Activated CD8-positive, alpha-beta memory T cell treated with anti-CD3 and anti-CD28 coated beads for 36 hours (primary cell): ENCODE measurements around the gene HSPA12B. TPM values are rescaled to one million over a fixed set of nuclear protein-coding genes. Genes with fewer than 3 reads are reported as not detected.

ENCODE experiments used
- CTCF ChIA-PET: fragments of 350-600 bp; sonication (Branson Sonifier 250); formaldehyde crosslinking; loops from one replicate; lab custom pipeline; 2021; ENCODE audit warnings: antibody characterized with exemption; lab: Charles Lee
- POLR2A ChIA-PET: fragments of 350-600 bp; sonication (Branson Sonifier 250); formaldehyde crosslinking; loops from one replicate; lab custom pipeline; 2021; ENCODE audit warnings: antibody characterized with exemption; lab: Charles Lee
- total RNA-seq, 2 experiments: library from RNA; stranded (reverse); gene quantifications; one replicate each; pipeline ENCODE4 v1.2.3, GENCODE V29; 2021

The HSPA12B gene
- total RNA-seq, 2 experiments from 2014 or later = not detected

DNA sequence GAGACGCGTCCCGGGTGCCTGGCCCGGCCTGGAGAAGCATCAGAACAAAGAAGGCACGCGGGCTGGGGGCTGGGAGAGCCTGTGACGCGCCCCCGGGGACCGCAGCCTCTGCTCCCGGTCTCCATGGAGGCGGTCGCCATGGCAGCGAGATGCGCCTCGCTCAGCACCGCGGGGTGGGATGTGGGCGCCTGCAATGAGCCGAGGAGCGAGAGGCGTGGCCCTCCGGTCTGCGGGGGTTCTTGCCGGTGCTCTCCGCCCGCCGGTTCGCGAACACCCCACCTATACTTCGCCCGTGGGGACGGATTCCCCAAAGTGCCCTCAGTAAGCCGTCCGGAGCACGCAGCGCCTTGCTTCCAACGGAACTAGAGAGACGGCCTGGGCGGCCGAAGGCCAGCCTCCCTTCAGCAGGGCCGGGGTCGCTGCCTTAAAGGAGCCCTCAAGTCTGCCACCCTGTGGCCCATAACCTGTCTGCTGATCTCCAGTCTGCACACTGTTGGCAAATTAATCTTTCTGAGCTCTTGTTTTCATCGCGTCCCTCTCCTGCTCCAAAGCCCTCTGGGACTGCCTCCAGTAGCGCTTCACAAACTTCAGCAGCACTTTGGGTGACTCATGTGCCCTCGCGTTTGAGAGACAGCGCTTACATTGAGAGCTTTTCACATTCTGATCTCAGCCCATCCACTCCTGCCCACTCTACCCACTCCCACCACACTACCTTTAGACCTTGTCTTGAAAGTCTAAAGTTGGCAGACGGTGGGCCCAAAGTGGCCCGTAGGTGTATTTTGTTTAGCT is 36.1 kb downstream of the HSPA12B start:
- POLR2A ChIA-PET = interaction anchor here (0.5 to 2.4 kb wide), 9 partner anchors 10 to 1358 kb away, joined by 3 to 13 read pairs (median 5); partner anchors contain the start of genes AP5S1, CDC25B, CDS2 and CENPB
- CTCF ChIA-PET = interaction anchor here (0.7 to 2.2 kb wide), 20 partner anchors 9 to 317 kb away, joined by 3 to 18 read pairs (median 4); partner anchors contain the start of genes AP5S1, CDC25B, CENPB and MAVS

DNA sequence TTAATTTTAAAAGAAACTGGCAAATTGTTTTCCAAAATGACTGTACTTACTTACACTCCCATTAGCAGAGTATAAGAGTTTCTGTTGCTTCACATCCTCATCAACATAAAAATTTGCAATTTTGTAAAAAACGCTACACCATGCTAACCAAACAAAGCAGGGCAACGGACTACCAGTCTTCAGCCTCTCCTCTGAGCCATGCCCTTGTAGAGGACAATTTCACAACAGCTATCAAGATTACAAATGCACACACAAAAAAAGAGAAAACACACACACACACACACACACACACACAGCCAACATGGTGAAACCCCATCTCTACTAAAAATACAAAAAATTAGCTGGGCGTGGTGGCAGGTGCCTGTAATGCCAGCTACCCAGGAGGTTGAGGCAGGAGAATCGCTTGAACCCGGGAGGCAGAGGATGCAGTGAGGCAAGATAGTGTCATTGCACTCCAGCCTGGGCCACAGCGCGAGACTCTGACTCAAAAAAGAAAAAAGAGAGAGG is 39.1 kb downstream of the HSPA12B start:
- ChIA-PET POLR2A (interaction anchor here (0.6 kb wide), 1 partner anchor 1030 kb away, joined by 3 read pairs; no protein-coding TSS in a partner anchor), CTCF (interaction anchor here (1.0 kb wide), 1 partner anchor 47 kb away, joined by 4 read pairs; no protein-coding TSS in a partner anchor)

DNA sequence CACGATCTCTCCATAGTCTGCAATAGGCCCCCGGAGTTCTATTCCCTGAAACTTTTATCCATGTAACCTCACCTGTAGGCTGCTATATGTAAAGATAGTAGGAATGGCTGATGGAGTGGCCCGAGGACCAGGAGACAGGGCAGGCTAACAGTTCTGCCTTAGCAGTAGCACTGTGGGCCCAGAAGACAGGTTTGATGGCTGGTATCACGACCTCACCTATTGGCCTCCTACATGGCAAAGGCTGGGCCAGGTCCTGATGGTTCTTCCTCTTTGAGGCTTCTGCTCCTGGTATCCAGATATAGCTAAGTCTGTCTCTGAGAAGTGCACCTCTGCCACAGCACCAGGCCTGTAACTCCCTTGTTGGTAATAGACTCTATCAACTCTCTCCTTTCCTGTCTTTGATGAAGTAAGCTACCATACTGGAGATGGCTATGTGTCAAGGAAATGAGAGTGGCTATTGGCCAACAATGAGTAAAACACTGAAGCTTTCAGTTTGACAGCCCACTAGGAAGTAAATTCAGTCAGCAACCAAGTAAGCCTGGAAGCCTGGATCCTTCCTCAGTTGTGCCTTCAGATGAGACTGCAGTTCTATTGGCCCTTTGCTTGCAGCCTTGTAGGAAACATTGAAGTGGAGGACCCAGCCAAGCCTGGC is 43.1 kb downstream of the HSPA12B start:
- ChIA-PET CTCF (no interaction called here), POLR2A (no interaction called here)

DNA sequence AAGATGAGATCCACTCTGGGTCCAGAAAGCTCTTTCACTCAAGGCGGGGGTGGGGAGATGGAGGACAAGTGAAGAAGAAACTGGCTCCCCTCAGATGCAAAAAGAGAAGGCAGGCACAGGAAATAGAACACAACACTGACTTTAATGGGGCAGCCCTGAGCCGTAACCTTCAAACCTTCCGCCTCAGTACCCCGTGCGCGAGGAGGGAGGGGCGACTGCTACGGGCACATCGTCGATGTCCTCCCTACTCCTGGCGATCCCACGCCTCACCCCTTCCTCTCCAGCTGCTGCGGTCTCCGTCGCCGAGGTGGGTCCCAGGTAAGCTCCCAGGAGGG is 44.9 kb downstream of the HSPA12B start:
- ChIA-PET POLR2A (interaction anchor here (0.7 kb wide), 1 partner anchor 81 kb away, joined by 3 read pairs; no protein-coding TSS in a partner anchor), CTCF (interaction anchor here (0.6 to 2.5 kb wide), 8 partner anchors 8 to 144 kb away, joined by 3 to 15 read pairs (median 6); partner anchors contain the start of genes AP5S1 and CENPB)

DNA sequence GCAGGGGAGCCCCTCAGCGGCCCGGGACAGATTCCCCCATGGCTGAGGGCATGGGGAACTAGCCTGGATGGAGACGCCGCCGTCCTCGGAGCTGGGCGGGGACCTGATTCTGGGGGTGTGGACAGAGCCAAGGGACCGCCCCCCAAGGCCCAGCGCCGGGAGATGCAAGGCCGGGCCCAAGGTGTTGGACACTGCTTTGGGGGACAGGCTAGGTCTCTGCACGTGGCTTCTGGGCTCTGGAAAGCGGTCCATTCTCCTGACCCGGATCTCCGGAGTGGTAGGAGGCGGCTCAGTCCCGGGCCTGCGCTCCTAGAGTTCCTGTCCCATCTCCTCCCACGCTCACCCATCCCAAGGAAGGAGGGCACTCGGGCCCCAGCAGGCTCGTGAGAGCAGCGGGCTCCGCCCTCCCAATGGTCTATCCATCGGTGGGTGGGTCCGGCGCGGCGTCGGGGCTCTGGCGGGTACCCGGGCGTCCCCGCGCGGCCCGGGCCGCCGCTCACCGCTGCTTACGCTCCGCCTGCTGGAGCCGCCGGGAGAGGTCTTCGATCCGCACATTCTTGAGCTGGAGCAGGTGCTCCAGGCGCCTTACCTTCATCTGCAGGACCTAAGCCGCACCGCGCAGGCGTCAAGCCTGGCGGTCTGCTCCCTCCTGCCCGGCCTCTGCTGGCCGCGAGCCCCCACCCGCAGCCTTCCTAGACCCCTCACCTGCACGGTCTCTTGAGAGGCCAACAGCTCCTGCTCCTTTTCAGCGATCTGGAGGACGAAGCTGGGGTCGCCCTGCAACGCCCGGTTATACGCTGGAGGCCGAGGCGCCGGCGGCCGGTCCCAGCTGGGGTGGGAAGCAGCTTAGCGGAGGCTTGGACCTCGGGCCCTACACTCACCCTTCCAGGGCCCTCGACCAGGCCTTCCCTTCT is 45.5 kb downstream of the HSPA12B start:
- ChIA-PET POLR2A (interaction anchor here (2.0 kb wide), 1 partner anchor 10 kb away, joined by 13 read pairs; the partner anchor contains the start of gene ADISSP), CTCF (interaction anchor here (0.6 to 2.5 kb wide), 9 partner anchors 8 to 143 kb away, joined by 3 to 15 read pairs (median 5); partner anchors contain the start of genes AP5S1 and CENPB)

DNA sequence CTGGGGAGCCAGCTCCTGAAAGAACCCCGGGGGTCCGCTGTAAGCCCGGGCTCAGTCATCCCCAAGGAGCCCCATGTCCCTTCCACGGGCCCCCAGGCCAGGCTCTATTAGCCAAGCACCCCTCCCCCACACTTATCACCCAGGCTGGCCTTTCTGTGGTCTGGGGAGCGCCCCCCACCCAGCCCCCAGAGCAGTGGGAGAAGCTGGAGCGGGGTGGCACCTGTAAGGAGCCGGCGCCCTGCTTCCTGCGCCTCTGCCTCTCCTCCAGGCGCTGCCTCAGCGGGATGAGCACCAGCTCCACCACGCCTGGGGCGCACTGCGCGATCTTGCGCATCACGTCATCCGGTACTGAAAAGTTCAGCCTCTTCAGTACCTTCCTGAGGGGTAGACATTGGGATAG is 46.5 kb downstream of the HSPA12B start:
- POLR2A ChIA-PET = interaction anchor here (2.0 kb wide), 1 partner anchor 11 kb away, joined by 13 read pairs; the partner anchor contains the start of gene ADISSP

DNA sequence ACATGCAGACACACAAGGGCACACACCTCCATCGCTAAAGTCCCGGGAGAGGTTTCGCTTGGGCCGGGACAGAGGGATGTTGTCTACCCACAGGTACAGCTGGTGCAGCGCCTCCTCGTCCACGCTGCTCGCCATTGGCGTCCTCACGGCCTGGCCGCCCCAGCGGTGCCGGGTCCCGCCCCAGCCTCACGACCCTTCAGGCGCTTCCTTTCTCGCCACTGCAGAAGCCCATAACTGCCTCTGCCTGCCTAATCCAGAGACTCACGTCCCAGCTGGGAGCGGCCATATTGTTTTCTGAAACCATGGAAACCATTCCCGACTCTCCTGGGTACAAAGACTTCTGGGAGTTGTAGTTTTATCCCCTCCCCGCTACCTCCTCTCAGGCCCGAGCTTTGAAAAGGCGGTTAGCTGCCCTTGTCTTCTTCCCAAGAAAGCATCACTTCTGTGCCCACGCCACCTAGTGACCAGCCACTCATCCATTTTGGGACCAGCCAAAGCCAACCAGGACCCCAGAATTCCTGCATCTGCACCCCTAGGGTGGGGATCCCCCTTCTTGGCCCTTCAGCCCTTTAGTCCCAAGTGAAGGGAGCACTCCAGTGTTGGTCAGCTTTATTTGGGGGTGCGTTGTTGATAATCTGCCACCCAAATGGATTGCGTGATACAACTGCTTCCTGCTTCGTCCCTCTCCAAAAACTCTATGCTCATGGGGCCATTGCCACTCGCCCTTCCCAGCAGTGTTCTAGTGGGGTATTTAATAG is 48.8 kb downstream of the HSPA12B start, which contains the start of gene SPEF1:
Gene SPEF1, minus strand, starts transcription at position 296 of the 758 bp plus-strand sequence. Its CDS starts 161 bp downstream, at position 135.
- ChIA-PET POLR2A (interaction anchor here (1.0 kb wide), 1 partner anchor 39 kb away, joined by 3 read pairs; the partner anchor contains the start of gene AP5S1), CTCF (interaction anchor here (1.2 to 2.0 kb wide), 4 partner anchors 13 to 70 kb away, joined by 3 to 5 read pairs (median 4); partner anchors contain the start of genes ADISSP and AP5S1)

More for the DNA sequence above, 46.5 kb downstream of the HSPA12B start:
- CTCF ChIA-PET = interaction anchor here (0.8 to 2.5 kb wide), 6 partner anchors 7 to 76 kb away, joined by 3 to 15 read pairs (median 8); partner anchors contain the start of genes ADISSP, AP5S1 and CENPB

DNA sequence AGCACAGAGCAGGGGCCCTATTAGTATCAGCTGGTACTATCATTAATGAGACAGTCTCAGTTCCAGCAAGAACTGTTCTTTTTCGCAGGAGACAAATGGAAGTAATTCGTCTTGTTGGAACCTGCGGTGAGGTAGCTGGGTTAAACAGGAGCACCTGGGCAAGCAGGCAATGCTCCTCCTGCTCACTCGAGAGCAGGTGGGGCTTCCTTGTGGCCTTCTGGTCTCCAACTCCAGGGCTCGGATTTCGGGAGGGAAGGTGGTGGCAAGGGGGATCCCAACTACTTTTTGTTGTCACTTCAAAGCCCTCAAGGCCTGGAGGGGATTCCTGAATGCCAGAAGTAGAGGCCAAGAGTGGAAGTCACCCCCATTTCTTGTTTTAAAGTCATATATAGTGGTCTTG is 50.1 kb downstream of the HSPA12B start:
- CTCF ChIA-PET = interaction anchor here (2.0 kb wide), 1 partner anchor 38 kb away, joined by 4 read pairs; the partner anchor contains the start of gene AP5S1
- POLR2A ChIA-PET = no interaction called here

DNA sequence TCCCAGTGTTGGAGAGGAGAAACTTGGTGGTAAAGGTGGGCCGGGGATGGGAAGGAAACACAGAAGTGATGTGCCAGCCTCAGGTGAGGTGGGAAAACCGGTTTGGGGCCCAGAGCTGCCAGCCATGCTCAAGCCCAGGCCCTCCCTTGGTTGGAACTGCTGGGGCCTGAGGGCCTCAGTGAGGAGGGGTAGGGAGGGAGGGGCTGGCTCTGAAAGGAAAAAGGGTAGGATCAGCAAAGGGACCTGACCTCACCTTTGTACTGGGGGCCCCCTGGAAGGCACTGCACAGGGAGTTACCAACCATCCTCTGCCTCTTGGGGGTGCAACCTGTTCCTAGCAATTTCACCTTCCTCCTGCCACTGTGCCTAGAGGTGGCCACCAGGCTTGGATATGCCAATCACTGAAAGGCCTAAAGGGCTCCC is 50.6 kb downstream of the HSPA12B start:
- ChIA-PET CTCF (interaction anchor here (2.0 kb wide), 1 partner anchor 37 kb away, joined by 4 read pairs; the partner anchor contains the start of gene AP5S1), POLR2A (no interaction called here)

DNA sequence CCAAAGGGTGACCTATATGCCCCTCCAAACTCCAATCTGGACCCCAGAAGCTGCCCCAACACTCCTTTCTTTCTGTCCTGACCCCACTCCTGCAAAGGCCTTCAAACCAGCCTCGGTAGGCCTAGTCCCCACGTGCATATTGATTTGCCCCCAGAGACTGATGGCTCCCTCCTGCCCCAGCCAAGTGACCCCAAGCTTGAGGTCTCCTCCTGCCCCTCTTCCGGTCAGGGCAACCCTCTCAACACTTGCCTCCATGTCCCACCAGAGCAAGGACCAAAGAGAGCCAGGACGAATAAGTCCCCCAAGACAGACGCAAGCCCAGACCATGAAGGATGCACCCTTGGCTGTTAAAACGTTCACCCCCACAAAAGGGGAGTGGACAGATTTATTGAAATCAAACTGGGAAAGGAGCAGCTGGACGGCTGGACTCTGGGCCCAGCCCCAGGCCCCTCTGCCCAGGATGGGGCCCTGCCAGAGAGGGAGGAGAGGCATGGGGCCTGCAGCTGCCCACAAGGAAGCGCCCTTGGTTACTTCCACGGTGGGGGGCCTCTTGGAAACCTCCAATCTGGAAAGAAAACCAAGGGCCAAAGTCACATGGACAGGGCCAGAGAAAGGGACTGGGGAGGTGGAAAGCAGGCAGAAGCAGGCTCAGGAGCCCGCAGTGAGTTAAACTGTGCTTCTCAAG is 51.2 kb downstream of the HSPA12B start:
- ChIA-PET POLR2A (interaction anchor here (1.5 kb wide), 1 partner anchor 16 kb away, joined by 5 read pairs; the partner anchor contains the start of gene ADISSP), CTCF (interaction anchor here (4.0 kb wide), 1 partner anchor 12 kb away, joined by 12 read pairs; the partner anchor contains the start of gene CDC25B)

DNA sequence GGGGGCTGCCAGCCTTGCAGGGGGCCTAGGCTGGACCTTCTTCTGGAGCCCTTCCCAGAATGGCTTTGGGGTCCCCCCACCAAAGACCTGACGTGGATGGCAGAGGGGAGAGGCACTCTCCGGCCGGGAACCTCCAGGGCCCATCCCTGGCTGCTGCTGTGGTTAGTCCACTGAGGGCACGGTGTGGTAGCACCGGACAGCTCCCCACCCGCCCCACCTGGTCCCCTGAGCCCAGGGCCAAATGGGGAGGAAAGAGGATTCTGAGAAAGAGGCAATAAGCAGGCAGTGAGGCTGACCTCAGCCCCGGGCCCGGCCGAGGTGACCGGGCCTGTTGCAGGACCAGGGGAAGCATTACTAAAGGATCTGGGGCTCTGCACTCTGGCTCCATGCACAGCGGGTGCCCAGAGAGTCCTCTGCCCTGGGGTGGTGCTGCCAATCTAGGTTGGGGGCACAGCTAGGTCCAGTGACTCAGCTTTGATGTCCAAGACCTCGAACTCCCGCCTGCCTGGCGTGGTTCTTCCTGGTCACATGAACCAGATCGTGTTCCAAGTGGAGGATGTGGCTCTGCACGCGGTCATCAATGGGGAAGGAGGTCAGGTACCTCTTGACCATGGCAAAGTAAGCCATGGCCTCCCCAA is 51.9 kb downstream of the HSPA12B start:
- CTCF ChIA-PET = interaction anchor here (2.5 to 6.1 kb wide), 3 partner anchors 11 to 70 kb away, joined by 10 to 42 read pairs (median 12); partner anchors contain the start of genes AP5S1 and CDC25B
- POLR2A ChIA-PET = interaction anchor here (1.5 kb wide), 1 partner anchor 16 kb away, joined by 5 read pairs; the partner anchor contains the start of gene ADISSP

DNA sequence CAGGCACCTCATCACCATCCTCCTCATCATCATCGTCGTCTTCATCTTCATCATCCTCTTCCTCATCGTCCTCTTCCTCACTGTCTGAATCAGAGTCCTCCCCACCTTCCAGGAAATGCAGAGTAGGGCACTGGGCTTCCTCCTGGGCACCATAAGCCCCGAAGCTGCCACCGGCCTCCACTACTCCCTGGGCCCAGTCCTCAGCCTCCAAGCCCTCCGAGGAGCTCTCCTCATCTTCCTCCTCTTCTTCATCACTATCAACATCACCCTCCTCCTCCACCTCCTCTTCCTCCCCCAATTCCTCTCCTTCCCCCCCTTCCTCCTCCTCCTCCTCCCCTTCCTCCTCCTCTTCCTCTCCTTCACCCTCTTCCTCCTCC is 52.4 kb downstream of the HSPA12B start:
- ChIA-PET CTCF (interaction anchor here (1.0 to 6.1 kb wide), 5 partner anchors 7 to 70 kb away, joined by 3 to 42 read pairs (median 12); partner anchors contain the start of genes AP5S1 and CDC25B), POLR2A (interaction anchor here (1.5 kb wide), 1 partner anchor 17 kb away, joined by 5 read pairs; the partner anchor contains the start of gene ADISSP)

DNA sequence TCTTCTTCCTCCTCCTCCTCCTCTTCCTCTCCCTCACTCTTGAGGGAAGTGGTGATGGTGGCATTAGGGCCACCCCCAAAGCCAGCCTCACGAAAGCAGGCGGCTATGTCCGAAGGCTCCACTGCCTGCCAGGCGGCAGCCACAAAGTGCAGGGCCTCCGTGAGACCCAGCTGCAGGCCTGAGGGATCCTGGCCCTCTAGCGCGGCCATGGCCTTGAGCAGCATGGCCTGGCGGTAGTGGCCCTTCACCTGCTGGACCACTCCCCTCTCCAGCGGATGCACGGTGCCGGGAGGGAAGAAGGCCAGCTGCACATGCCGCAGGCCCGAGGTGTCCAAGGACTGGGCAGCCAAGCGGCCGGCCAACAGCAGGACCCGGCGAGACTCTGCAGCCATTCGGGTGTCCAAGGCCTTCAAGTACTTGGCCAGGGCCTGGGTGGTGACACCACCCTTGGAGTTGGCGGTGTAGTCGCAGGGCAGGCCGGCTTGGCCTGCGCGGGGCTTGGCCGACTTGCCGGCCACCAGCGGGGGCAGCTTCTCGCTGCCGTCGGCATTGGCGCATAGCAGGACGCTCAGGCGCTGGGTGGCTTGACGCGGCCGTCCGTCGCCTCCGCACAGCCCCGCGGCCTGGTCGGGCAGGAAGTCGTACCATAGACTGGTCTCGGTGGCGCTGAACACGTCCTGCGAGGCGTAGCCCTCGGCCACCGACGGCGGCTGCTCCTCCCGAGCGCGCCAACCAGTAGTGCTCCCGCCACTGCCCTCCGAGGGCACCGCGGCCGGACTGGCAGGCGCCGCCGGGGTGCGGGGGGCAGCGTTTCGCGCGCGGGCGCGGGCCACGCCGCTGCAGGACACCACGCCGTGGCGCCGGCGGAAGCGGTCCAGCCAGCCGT is 53.0 kb downstream of the HSPA12B start:
- CTCF ChIA-PET = interaction anchor here (1.0 to 6.1 kb wide), 13 partner anchors 8 to 117 kb away, joined by 3 to 42 read pairs (median 6); partner anchors contain the start of genes ADISSP, AP5S1 and CDC25B
- POLR2A ChIA-PET = interaction anchor here (1.5 to 2.4 kb wide), 3 partner anchors 17 to 35 kb away, joined by 5 to 21 read pairs (median 9); partner anchors contain the start of genes ADISSP and AP5S1

DNA sequence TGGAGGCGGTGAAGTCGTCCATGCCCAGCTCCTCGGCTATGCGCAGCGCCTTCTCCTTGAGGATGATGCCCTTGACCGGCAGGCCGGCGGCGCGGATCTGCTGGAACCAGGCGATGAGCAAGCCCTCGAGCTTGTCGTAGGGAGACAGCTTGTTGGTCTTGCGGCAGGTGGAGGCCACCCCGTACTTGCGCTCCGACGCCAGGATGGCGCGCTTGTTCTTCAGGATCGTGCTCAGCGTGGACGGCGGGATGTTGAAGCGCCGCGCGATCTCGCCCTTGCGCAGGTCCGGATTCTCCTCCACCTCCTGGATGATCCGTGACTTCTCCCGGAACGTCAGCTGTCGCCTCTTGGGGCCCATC is 53.6 kb downstream of the HSPA12B start:
- ChIA-PET POLR2A (interaction anchor here (0.5 to 2.4 kb wide), 4 partner anchors 18 to 93 kb away, joined by 3 to 21 read pairs (median 6); partner anchors contain the start of genes ADISSP and AP5S1), CTCF (interaction anchor here (0.6 to 6.1 kb wide), 14 partner anchors 9 to 117 kb away, joined by 3 to 42 read pairs (median 6); partner anchors contain the start of genes ADISSP, AP5S1 and CDC25B)
